HepG2 (cell line): ENCODE measurements around the gene CATSPERD. TPM values are rescaled to one million over a fixed set of nuclear protein-coding genes. Genes with fewer than 3 reads are reported as not detected.
A peak's percentile ranks its signal among the peaks of the same experiment; 100 is the strongest.

Experiments used
- GFI1 ChIP-seq: sonication (generic); formaldehyde crosslinking; IDR thresholded peaks from 2 replicates; pipeline ENCODE4 v1.5.0; 2020; ENCODE audit warnings: missing genetic modification reagents, mild to moderate bottlenecking, borderline replicate concordance
- JDP2 ChIP-seq: sonication (generic); formaldehyde crosslinking; IDR thresholded peaks from 2 replicates; pipeline ENCODE4 v1.8.1; 2022; ENCODE audit warnings: missing genetic modification reagents, borderline replicate concordance
- JUND ChIP-seq: sonication (generic); formaldehyde crosslinking; IDR thresholded peaks from 2 replicates; pipeline ENCODE4 v1.8.0; 2022; ENCODE audit warnings: mild to moderate bottlenecking, missing genetic modification reagents
- KMT2A ChIP-seq: sonication (generic); formaldehyde crosslinking; IDR thresholded peaks from 2 replicates; pipeline ENCODE4 v1.4.0; 2020; ENCODE audit warnings: missing genetic modification reagents
- MYC ChIP-seq: sonication (generic); formaldehyde crosslinking; IDR thresholded peaks from 2 replicates; pipeline ENCODE4 v1.9.0; 2021; ENCODE audit warnings: missing genetic modification reagents, borderline replicate concordance
- NCOA2 ChIP-seq: sonication (generic); formaldehyde crosslinking; IDR thresholded peaks from 2 replicates; pipeline ENCODE4 v1.8.0; 2022; ENCODE audit warnings: inconsistent platforms
- RFX5 ChIP-seq: IDR thresholded peaks from 2 replicates; pipeline ENCODE4 v1.6.1; 2011; ENCODE audit warnings: low read depth, low read length, improper control_type of control experiment
- SALL1 ChIP-seq: sonication (generic); formaldehyde crosslinking; IDR thresholded peaks from 2 replicates; pipeline ENCODE4 v1.8.0; 2022; ENCODE audit warnings: mild to moderate bottlenecking, missing genetic modification reagents
- ZNF441 ChIP-seq: sonication (generic); formaldehyde crosslinking; IDR thresholded peaks from 2 replicates; pipeline ENCODE4 v1.7.0; 2021; ENCODE audit warnings: missing genetic modification reagents, borderline replicate concordance
- ZNF761 ChIP-seq: sonication (generic); formaldehyde crosslinking; conservative IDR thresholded peaks from 2 replicates; pipeline ENCODE4 v1.4.0; 2020; ENCODE audit warnings: mild to moderate bottlenecking, missing genetic modification reagents
- ZNF891 ChIP-seq: sonication (generic); formaldehyde crosslinking; IDR thresholded peaks from 2 replicates; pipeline ENCODE4 v1.5.0; 2020; ENCODE audit warnings: mild to moderate bottlenecking, missing genetic modification reagents
- polyA plus RNA-seq, 8 experiments: library from polyadenylated mRNA; depleted of rRNA in 3 of 8; stranded (reverse) in 7 of 8; unstranded in 1 of 8; fragments of >200 nt; fragmentation: Illumina TruSeq in 4 of 8; extraction: Trizol in 4 of 8; gene quantifications; 2 replicates each; pipeline versions ENCODE4 v1.2.1 to v1.2.3, GENCODE V29; 2011 to 2016; ENCODE audit warnings: low read depth in 4 of 8, missing spikeins in 1 of 8, mixed read lengths in 1 of 8; ENCODE audit not compliant: insufficient read depth in 1 of 8
- total RNA-seq, 5 experiments: library from RNA; depleted of rRNA; stranded (reverse); fragments of >200 nt; fragmentation: Illumina TruSeq; extraction: Trizol; gene quantifications; 2 replicates each; pipeline ENCODE4 v1.2.3, GENCODE V29; 2016; ENCODE audit warnings: low read depth in 1 of 5
- TF ChIP-seq, protein P1 (sequence below): sonication (generic); formaldehyde crosslinking; IDR thresholded peaks from 2 replicates; pipeline ENCODE4 v1.4.0; 2020; ENCODE audit warnings: missing genetic modification reagents, borderline replicate concordance
- TF ChIP-seq, protein P2 (sequence below), 2 experiments: fragments of 450-650 bp in 1 of 2; sonication (generic) in 1 of 2; formaldehyde crosslinking in 1 of 2; IDR thresholded peaks; 2 replicates each; pipeline versions ENCODE4 v1.6.1 to v1.8.0; 2016 to 2022; ENCODE audit warnings: antibody characterized with exemption in 1 of 2, mild to moderate bottlenecking in 1 of 2, missing genetic modification reagents in 1 of 2
- TF ChIP-seq, protein P3 (sequence below): sonication (generic); formaldehyde crosslinking; conservative IDR thresholded peaks from 2 replicates; pipeline ENCODE4 v1.5.0; 2020; ENCODE audit warnings: missing genetic modification reagents

Gene CATSPERD
- total and polyA plus RNA-seq, 2 of the 13 experiments (the other 11 are each of a cell fraction or from before 2014, with no cell fraction given), result 0.04 TPM; not detected in 1

DNA sequence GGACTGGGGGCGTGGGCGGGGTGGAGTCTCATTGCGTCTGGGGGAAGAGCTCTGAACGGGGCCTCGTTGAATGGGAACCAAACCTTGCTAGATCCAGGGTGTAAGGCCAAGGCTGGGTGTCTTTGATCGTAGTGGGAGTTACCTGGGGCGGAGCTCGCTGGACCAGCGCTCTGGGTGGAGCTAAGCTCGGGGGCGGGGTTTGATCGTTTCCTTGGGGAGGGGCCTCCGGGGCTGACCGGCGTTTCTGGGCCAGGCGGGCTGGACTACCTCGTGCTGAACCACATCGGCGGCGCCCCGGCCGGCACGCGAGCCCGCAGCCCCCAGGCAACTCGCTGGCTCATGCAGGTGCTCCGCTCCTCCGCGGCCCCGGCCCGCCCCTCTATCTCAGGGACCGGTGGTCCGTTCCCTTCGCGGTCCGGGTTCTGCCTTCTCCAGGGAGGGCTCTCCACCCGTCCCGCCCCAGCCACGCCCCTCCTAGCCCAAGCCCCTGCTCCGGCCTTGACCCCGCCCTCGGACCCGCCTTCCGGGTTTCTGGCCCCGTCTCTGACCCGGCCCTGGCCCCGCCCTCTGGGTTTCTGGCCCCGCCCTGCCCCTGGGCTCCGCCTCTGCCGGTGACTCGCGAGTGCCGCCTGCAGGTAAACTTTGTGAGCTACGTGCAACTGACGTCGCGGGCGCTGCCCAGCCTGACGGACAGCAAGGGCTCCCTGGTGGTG lies 33.6 kb upstream of the CATSPERD start (continued):
- TF ChIP-seq, protein P1, sequence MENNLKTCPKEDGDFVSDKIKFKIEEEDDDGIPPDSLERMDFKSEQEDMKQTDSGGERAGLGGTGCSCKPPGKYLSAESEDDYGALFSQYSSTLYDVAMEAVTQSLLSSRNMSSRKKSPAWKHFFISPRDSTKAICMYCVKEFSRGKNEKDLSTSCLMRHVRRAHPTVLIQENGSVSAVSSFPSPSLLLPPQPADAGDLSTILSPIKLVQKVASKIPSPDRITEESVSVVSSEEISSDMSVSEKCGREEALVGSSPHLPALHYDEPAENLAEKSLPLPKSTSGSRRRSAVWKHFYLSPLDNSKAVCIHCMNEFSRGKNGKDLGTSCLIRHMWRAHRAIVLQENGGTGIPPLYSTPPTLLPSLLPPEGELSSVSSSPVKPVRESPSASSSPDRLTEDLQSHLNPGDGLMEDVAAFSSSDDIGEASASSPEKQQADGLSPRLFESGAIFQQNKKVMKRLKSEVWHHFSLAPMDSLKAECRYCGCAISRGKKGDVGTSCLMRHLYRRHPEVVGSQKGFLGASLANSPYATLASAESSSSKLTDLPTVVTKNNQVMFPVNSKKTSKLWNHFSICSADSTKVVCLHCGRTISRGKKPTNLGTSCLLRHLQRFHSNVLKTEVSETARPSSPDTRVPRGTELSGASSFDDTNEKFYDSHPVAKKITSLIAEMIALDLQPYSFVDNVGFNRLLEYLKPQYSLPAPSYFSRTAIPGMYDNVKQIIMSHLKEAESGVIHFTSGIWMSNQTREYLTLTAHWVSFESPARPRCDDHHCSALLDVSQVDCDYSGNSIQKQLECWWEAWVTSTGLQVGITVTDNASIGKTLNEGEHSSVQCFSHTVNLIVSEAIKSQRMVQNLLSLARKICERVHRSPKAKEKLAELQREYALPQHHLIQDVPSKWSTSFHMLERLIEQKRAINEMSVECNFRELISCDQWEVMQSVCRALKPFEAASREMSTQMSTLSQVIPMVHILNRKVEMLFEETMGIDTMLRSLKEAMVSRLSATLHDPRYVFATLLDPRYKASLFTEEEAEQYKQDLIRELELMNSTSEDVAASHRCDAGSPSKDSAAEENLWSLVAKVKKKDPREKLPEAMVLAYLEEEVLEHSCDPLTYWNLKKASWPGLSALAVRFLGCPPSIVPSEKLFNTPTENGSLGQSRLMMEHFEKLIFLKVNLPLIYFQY (CRISPR knock-in tag), result peak; percentile 83; the same call in 1 of the 2 replicates
- TF ChIP-seq KMT2A (CRISPR knock-in tag), result no peak
- TF ChIP-seq, protein P2, sequence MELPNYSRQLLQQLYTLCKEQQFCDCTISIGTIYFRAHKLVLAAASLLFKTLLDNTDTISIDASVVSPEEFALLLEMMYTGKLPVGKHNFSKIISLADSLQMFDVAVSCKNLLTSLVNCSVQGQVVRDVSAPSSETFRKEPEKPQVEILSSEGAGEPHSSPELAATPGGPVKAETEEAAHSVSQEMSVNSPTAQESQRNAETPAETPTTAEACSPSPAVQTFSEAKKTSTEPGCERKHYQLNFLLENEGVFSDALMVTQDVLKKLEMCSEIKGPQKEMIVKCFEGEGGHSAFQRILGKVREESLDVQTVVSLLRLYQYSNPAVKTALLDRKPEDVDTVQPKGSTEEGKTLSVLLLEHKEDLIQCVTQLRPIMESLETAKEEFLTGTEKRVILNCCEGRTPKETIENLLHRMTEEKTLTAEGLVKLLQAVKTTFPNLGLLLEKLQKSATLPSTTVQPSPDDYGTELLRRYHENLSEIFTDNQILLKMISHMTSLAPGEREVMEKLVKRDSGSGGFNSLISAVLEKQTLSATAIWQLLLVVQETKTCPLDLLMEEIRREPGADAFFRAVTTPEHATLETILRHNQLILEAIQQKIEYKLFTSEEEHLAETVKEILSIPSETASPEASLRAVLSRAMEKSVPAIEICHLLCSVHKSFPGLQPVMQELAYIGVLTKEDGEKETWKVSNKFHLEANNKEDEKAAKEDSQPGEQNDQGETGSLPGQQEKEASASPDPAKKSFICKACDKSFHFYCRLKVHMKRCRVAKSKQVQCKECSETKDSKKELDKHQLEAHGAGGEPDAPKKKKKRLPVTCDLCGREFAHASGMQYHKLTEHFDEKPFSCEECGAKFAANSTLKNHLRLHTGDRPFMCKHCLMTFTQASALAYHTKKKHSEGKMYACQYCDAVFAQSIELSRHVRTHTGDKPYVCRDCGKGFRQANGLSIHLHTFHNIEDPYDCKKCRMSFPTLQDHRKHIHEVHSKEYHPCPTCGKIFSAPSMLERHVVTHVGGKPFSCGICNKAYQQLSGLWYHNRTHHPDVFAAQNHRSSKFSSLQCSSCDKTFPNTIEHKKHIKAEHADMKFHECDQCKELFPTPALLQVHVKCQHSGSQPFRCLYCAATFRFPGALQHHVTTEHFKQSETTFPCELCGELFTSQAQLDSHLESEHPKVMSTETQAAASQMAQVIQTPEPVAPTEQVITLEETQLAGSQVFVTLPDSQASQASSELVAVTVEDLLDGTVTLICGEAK (IDR thresholded peaks at IDR 0.05), result no peak
- TF ChIP-seq, protein P2 (CRISPR knock-in tag; IDR thresholded peaks at IDR 0.05), result peak; percentile 33; the same call in 1 of the 2 replicates
- TF ChIP-seq, protein P3, sequence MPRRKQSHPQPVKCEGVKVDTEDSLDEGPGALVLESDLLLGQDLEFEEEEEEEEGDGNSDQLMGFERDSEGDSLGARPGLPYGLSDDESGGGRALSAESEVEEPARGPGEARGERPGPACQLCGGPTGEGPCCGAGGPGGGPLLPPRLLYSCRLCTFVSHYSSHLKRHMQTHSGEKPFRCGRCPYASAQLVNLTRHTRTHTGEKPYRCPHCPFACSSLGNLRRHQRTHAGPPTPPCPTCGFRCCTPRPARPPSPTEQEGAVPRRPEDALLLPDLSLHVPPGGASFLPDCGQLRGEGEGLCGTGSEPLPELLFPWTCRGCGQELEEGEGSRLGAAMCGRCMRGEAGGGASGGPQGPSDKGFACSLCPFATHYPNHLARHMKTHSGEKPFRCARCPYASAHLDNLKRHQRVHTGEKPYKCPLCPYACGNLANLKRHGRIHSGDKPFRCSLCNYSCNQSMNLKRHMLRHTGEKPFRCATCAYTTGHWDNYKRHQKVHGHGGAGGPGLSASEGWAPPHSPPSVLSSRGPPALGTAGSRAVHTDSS, result no peak
- 0 out of 2 replicates have a peak, but pooled peaks have one; percentile 61 for TF ChIP-seq ZNF891 (CRISPR knock-in tag)
- no peak for TF ChIP-seq JDP2
- TF ChIP-seq SALL1, result peak; percentile 51
- peak; percentile 37; the same call in 1 of the 2 replicates for TF ChIP-seq MYC (CRISPR knock-in tag)
- no peak; the same call in 1 of the 2 replicates for TF ChIP-seq GFI1 (CRISPR knock-in tag)
- TF ChIP-seq NCOA2 (CRISPR knock-in tag), result no peak
- TF ChIP-seq RFX5, result no peak
- TF ChIP-seq JUND (CRISPR knock-in tag), result no peak
- no peak for TF ChIP-seq ZNF441 (CRISPR knock-in tag)
- TF ChIP-seq ZNF761 (CRISPR knock-in tag), result 0 out of 2 replicates have a peak, but pooled peaks have one; percentile 56
